Right kidney (tissue), 1 donor: ENCODE measurements around the gene BEST4.
A peak's percentile ranks its signal among the peaks of the same experiment; 100 is the strongest.
"Not testable (repeated sequence)": the region's sequence is repeated elsewhere in the genome, so short reads cannot be mapped to it uniquely, and the experiment has no call there.

Experiments
- DNase-seq: peaks from one replicate; pipeline ENCODE4 v3.0.0-alpha.2; 2016

Gene BEST4

DNA sequence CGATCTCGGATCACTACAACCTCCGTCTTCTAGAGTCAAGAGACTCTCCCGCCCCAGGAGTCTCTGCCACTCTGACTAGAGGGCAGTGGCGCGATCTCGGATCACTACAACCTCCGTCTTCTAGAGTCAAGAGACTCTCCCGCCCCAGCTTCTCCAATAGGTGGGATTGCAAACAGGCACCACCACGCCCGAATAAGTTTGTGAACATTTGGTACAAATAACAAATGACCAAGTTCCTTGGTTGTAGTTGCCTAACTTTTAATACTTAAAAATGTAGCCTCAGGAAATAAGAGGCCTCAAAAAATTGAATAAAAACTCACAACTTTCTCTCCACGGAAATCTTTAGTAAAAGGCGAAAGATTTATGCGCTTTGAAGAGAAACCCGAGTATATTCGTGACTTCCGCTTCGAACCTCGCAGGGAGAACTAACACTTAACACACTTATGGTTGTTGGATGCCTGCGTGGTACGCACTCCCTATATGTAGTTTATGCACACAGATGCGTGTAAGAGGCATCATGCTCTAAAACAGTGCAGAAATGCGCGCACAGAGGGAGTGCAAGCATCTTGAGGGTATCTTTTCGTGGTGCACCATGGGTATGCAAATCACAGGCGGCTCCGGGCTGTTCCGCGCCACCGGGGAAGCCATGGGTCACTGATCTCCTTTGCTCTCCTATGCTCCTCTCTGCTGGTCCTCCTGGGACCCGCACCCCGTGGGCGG lies 31.8 kb upstream of the BEST4 start:
- peak; percentile 97 for DNase-seq

DNA sequence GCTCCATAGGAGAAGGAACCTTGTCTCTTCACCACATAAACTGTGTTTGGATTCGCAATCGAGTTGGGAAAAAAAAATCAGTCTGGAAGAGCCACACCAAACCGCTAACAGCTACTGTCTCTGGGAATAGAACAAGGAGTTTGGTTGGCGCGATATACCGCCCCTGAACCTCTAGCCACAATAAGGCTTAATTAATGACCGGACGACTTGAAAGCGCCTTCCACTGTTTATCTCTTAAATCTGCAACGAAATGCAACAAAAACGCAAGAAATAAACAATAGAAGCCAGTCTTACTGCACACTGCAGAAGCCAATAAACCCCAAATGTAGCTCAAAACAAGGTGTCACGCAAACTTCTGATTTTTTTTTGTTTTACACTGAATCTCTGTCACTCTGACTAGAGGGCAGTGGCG lies 31.2 kb upstream of the BEST4 start:
- DNase-seq = no peak

DNA sequence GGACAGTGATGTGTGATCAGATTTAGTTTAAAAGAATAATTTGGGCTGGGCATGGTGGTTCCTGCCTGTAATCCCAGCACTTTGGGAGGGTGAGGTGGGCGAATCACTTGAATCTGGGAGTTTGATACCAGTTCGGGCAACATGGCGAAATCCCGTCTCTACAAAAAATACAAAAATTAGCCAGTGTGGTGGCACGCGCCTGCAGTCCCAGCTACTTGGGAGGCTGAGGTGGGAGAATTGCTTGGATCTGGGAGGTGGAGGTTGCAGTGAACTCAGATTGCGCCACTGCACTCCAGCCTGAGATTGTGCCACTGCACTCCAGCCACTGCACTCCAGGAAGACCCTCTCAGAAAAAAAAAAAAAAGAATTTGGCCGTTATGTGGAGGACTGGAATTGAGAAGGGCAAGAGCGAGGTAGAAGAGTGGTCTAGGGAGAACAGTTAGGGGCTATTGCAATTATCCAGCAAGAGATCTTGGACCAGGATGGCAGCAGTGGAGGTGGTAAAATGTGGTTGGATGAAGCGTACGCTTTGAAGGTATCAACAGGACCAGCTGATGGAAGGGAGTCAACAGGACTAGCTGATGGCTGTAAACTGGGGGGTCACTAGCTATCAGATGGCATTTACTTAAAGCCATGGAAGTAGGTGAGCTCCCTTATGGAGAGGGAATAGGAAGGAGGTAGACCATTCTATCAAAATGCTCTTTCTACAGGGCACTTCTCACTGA lies 30.0 kb upstream of the BEST4 start:
- DNase-seq = no peak

DNA sequence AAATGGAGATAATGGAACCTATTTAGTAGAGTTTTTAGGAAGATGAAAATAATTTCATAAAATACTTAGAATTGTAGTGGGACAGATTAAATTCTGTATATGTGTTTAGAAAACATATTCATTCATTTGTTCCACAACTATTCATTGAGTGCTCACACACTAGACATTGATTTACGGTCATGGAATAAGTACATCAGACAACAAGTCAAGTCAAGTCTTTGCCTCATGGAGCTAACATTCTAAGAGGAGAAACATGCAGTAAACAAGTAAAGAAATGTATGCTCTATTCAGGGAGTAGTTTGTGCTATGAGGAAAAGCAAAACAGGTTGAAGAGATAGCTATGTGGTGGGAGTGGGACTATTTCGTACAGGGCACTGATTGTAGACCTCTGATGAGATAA lies 29.3 kb upstream of the BEST4 start:
- no peak for DNase-seq

DNA sequence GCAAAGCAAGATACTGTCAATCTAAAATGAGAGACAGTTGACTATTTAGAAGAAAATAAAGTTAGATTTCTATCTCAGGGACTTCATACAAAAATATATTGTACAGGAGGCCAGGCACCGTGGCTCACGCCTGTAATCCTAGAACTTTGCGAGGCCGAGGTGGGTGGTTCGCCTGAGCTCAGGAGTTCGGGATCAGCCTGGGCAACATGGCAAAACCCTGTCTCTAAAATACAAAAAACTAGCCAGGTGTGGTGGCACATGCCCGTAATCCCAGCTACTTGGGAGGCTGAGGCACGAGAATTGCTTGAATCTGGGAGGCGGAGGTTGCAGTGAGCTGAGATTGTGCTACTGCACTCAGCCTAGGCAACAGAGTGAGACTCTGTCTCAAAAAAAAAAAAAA lies 28.0 kb upstream of the BEST4 start:
- not testable (repeated sequence) for DNase-seq

DNA sequence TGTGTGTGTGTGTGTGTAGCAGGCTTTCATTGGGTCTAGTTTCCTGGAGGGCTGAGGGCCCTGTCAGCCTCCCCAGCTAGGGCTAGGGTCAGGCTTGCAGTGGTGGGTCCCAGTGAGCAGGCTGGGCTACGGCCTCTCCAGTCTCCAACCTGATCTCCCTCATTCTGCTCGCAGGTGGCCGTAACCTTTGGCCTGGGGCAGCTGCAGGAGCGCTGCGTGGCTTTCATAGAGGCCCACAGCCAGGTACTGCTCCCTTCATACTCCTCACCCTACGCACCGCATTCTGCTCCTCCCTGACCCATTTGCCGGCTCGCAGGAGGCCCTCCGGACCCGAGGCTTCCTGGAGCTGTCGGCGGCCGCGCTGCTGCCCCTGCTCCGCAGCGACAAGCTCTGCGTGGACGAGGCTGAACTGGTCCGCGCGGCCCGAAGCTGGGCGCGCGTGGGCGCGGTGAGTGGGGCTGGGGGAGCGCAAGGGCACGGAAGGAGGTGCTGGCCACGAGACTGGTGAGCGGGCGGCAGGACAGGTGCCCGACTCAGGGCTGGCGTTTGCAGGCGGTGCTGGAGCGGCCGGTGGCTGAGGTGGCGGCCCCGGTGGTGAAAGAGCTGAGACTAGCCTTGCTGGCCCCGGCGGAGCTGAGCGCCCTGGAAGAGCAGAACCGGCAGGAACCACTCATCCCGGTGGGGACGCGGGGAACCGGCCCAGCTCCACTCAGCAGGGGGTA lies 25.0 kb upstream of the BEST4 start:
- DNase-seq = no peak

DNA sequence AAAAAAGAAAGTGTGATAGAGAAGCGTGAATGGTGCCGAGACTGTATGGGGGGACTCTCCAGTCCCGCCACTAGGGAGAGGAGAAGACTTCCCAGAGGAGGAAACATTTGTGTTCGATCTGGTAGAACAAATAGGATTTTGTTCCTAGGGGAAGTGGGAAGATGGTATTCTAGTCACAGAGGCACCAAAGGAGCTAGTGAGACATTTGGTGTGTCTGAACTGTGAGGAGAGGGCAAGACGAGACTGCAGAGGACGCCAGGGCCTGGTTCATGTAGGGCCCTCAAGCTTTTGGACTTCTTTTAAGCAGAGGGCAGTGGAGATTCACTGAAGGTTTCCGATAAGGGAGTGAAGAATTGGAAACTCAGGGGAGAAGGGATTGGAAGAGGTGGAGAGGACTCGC lies 23.3 kb upstream of the BEST4 start:
- DNase-seq = no peak

DNA sequence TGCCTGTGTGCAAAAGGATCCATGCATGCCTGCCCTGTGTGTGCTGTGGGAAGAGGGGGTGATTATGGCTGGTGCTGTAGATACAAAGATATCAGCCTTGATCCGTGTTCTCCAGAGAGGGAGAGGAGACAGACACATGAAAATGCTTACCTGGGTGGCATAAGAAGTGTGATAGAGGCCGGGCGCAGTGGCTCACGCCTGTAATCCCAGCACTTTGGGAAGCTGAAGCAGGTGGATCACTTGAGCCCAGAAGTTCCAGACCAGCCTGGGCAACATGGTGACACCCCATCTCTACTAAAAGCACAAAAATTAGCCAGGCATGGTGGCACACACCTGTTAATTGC lies 22.8 kb upstream of the BEST4 start:
- DNase-seq = not testable (repeated sequence)

DNA sequence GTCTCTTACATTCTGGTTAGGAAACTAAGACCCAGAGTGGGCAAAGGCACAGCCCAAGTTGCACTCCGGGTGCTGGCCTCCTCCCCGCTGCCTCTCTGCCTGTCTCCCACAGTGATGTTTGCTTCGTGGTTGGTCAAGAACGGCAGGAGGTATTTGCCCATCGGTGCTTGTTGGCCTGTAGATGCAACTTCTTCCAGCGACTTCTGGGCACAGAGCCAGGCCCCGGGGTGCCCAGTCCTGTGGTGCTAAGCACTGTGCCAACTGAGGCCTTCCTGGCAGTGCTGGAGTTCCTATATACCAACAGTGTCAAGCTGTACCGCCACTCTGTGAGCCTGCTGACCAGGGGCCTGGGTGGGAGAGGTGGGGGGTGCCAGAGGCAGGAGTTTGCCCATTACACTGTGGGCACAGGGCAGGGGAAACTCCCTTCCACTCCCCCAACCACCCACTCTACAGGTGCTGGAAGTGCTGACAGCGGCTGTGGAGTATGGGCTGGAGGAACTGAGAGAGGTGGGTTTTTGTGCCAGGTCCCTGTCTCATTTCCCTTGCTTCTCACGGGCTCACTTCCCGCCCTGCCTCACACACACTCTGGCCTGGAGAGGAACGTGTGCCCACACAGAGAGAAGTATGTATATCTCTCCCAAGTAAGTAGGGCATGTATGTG lies 22.3 kb upstream of the BEST4 start:
- DNase-seq = no peak

DNA sequence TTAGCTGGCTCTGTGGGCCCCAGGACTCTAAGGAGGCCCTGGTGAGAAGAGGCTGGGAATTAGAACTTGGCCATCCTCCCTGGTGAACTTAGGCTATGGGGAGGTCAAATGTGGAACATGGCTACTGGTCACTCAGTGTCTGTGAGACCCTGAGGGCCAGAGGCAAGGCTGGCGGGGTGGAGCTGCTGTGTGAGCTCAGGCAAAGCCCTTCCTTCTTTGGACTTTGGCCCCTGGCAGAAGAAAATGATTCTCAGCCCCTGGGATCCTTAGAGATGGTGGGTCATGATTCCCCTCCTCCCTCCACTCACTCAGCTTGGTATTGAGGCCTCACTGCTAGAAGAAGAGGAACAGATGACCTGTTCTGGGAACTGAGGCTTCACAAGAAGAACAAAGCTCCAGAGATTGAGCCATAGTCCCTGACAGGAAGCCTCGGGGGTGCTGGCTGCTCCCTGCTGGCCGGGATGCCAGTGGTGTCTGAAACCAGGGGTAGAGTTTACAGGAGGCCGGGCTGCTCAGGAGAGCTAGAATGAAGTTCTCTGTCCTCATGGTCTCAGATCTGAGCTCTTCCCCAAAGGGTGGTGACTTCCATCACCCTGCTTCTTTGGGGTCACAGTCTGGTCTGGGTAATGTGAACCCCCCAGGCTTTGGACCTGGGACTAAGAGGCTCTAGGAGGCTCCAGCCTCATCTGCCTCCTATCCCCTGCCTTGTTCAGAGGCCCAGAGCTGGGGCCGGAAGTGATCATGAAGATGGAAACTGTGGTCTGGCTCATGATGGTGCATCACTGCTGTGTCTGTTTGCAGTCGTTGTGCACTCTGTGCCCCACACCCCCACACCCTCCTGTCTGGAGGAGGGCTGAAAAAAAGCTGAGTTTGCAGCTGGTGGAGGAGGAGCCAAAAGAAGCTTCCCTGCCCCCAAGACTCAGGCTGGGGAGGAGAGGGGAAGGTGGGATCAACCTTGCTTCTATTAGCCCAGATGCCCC lies 21.3 kb upstream of the BEST4 start:
- DNase-seq = peak; percentile 49

DNA sequence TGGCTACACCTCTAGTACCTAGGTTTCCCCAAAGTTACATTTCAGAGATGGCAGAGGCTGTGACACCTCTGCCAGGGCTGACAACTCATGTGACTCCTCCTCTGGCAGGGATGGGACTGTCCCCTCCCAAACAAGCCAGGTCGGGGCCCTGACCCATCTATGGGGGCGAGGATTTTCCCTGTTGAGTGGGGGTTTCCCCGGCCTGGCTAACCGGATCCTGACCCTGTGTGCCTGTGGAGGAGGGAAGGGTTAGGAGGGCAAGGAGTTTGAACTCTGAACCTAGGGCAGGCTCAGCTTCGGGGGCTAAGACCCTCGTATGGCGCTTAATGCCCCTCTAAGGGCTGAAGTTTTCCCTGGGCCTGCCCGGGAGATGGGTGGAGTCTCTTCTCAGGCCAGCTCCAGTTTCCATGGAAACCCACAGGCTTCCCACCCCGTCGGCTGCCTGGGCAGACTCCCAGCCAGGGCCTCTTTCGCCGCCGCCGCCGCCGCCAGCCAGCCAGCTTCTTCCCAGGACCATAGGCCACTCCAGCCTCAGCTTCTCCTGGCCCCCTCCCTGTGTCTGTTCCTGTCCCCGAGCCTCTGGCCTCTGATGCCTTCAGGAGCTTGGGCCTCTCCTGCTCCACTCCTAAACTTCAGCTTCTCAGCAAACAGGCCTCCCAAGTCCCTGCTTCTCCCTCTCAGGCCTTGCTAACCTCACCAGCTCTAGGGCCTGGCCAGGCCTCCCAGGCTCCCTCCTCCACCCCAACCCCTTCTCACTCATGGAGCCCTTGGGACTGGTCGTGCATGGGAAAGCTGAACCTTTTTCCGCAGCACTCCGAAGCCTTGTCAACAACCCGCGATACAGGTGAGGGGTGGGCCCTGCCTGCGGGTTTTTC lies 20.3 kb upstream of the BEST4 start, which contains the start of gene BTBD19:
Gene BTBD19 (plus strand): TSS at position 461 of the 875 bp plus-strand sequence. CDS start 298 bp downstream, at position 759.
- DNase-seq = peak; percentile 89

DNA sequence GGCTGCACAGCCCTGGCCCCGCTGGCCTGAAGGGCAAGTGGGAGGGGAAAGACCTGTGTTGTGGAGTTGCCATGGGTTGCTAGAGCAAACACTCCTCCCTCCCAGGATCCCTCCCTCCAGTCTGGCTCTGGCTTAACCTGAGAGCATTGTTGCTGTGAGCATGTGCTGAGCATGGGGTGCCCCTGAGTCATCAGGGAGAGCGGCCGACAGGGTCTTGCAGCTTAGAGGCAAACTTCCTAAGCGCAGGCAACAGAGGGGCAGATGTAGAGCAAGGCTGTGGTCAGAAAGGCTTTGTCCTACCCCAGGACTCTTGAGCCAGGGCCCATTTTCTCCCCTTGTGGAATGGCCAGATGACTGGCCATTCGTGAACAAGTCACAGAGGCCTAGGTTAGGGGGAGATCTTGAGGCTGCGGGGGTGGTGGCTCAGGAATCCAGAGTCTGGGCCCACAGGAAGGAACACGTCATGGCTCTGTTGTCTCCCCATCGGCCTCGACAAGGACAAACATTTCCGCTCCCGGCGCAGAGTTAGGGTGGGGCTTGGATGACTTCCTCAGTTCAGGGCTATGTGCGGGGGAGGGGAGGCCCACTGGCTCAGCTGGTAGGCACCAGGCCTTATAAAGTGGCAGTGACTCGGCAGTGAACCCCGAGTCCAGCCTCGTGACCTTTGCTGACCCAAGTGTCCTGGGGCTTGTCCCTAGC lies 19.5 kb upstream of the BEST4 start:
- peak; percentile 82 for DNase-seq

DNA sequence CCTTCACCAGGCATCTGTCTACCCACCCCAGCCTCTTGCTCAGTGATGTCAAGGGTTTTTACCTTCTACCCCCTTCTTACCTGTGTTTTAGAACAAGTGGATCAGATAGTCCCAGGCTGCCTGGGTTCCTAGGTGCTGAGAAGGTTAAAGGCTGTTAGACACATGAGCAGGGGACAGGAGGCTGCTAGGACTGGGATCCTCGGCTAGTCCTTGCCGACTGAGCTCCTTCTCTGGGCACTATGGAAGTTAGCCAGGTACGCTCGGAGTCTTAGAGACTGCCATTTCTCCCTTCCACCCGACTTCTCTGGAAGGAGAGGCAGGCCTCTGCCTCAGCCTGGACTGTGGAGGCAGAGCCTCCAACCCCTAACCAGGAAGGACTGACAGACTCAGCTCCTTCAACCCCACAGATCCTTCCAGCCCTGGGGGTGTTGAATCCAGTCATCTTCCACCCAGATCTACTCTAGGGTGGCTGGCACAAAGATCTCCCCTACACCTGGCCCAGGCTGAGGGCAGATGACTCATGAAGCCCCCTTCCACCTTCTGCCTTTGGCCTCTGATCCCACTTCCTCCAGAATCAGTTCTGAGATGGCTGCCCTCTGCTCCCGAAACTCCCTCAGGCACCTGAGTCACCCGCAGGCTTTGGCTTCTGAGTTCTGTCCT lies 18.9 kb upstream of the BEST4 start, which contains the start of gene DYNLT4:
Gene DYNLT4 (minus strand): TSS at position 648 of the 660 bp plus-strand sequence. CDS start 683 bp downstream, outside the sequence.
- no peak for DNase-seq

DNA sequence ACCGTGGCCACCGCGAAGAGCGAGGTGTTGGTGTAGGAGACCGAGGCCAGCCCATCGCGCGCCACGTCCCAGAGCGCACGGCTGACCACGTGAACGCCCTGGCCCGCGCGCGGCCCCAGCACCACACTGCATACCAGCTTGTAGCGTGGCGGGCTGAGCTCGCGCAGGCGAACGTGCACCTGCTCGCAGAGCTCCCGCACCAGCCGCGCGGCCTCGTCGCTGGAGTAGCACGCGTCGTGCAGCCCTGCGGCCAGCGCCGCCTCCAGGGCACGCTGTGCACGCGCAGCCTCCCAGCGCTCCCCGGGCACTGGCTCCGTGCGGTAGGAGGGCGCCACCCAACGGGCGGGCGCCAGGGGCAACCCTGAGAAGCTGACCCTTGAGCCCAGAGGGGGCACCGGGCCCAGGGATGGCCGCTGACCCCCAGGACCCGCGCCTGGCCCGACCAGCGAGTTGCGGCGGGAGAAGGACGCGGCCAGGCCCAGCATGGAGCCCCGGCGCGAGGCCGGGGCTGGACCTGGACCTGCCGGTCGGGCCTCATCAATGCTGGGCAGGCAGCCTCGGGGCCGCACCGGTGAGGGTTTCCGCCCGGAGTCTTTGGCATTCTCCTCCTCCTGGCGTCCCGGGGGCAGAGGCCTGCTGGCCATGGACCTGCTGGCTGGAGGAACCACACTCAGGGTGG lies 18.2 kb upstream of the BEST4 start:
- DNase-seq = no peak

DNA sequence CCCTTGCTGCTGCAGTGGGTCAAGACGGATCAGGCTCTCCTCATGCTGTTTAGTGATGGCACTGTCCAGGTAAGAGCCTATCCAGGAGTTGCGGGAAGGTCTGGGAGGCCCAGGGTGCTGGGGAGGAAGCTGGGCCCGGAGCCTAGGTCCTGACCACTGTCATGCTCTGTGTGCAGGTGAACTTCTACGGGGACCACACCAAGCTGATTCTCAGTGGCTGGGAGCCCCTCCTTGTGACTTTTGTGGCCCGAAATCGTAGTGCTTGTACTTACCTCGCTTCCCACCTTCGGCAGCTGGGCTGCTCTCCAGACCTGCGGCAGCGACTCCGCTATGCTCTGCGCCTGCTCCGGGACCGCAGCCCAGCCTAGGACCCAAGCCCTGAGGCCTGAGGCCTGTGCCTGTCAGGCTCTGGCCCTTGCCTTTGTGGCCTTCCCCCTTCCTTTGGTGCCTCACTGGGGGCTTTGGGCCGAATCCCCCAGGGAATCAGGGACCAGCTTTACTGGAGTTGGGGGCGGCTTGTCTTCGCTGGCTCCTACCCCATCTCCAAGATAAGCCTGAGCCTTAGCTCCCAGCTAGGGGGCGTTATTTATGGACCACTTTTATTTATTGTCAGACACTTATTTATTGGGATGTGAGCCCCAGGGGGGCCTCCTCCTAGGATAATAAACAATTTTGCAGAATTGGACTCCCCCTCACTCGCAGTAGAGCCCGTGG lies 17.5 kb upstream of the BEST4 start:
- DNase-seq = no peak

DNA sequence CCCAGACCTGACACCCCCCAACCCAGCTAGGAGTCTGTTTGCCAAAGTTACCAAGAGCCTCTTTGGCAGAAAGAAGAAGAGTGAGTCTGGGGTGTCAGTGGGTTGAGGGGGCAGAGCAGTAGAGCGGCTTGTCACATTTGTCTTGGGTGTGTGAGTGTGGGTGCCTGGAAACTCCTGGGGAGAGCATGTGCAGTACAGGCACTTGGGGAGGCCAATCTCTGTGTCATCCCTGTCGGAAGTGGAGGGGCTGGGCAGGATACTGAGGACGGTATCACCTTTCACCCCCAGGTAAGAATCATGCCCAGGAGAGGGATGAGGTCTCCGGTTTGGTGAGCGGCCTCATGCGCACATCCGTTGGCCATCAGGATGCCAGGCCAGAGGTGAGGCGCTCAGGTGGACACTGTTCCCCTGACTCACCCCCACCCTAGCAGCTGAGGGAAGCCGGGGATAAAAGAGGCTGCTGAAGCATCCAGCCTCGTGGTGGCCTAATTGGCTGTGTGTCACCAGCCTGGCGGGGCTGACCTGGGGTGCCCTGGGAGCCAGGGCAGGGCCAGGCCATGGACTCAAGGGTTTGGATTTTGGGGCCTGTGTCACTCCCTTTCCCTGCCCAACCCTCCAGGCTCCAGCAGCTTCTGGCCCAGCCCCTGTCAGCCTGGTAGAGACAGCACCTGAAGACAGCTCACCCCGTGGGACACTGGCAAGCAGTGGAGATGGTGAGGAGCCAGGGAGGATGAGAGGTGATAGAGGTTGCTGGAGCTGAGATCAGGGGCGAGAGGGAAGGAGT lies 15.5 kb upstream of the BEST4 start:
- DNase-seq = no peak

DNA sequence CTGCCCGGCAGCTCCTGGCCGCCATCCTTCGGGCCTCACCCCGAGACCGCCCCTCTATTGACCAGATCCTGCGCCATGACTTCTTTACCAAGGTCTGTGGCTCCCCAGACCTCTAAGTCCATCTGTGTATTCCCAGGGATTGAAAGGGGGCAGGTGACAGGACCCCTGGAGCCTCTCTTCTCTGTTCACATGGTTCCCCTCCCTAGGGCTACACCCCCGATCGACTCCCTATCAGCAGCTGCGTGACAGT lies 15.0 kb upstream of the BEST4 start:
- DNase-seq = no peak
